ENCODE measurements around the gene HIGD1B. TPM values are rescaled to one million over a fixed set of nuclear protein-coding genes. Genes with fewer than 3 reads are reported as not detected.

HIGD1B gene
- total RNA-seq, 1 experiment from 2014 or later, result not detected

GRCh38 chr17:44837196-44837595 lies 10.5 kb upstream of the HIGD1B start:
- no peak for DNase-seq (ENCODE audit: low read depth)

GRCh38 chr17:44840274-44840673 lies 7.4 kb upstream of the HIGD1B start:
- DNase-seq (ENCODE audit: low read depth), result no peak

GRCh38 chr17:44840936-44841335 lies 6.7 kb upstream of the HIGD1B start:
- no peak for DNase-seq (ENCODE audit: low read depth)

- DNase-seq (ENCODE audit: low read depth), result no peak
Observed at GRCh38 chr17:44842748-44843147, 4.9 kb upstream of the HIGD1B start.

GRCh38 chr17:44844390-44844830 lies 3.3 kb upstream of the HIGD1B start:
- no peak for DNase-seq (ENCODE audit: low read depth)

- DNase-seq (ENCODE audit: low read depth), result no peak
Observed at GRCh38 chr17:44846206-44846605, 1.5 kb upstream of the HIGD1B start.

GRCh38 chr17:44848257-44848795 lies 643 bp downstream of the HIGD1B start:
- no peak for DNase-seq (ENCODE audit: low read depth)

GRCh38 chr17:44848961-44849489 lies 1.3 kb downstream of the HIGD1B start:
- DNase-seq (ENCODE audit: low read depth), result no peak

- no peak for DNase-seq (ENCODE audit: low read depth)
Observed at GRCh38 chr17:44850025-44850424, 2.3 kb downstream of the HIGD1B start.

- no peak for DNase-seq (ENCODE audit: low read depth)
Observed at GRCh38 chr17:44850612-44851011, 2.9 kb downstream of the HIGD1B start.

- DNase-seq (ENCODE audit: low read depth), result no peak
Observed at GRCh38 chr17:44854192-44854591, 6.5 kb downstream of the HIGD1B start.

- DNase-seq (ENCODE audit: low read depth), result no peak
Observed at GRCh38 chr17:44859701-44860100, 12.0 kb downstream of the HIGD1B start.

GRCh38 chr17:44862278-44862914 lies 14.7 kb downstream of the HIGD1B start:
- DNase-seq (ENCODE audit: low read depth), result no peak

GRCh38 chr17:44863061-44863918 lies 15.6 kb downstream of the HIGD1B start:
- no peak for DNase-seq (ENCODE audit: low read depth)

- DNase-seq (ENCODE audit: low read depth), result no peak
Observed at GRCh38 chr17:44864831-44865230, 17.1 kb downstream of the HIGD1B start.

- peak; percentile 65 for DNase-seq (ENCODE audit: low read depth)
Observed at GRCh38 chr17:44865231-44865660, 17.6 kb downstream of the HIGD1B start.

- no peak for DNase-seq (ENCODE audit: low read depth)
Observed at GRCh38 chr17:44865931-44866330, 18.2 kb downstream of the HIGD1B start.

GRCh38 chr17:44867841-44868240 lies 20.2 kb downstream of the HIGD1B start:
- no peak for DNase-seq (ENCODE audit: low read depth)

GRCh38 chr17:44871556-44871955 lies 23.9 kb downstream of the HIGD1B start:
- no peak for DNase-seq (ENCODE audit: low read depth)

- DNase-seq (ENCODE audit: low read depth), result peak; percentile 14
Observed at GRCh38 chr17:44872131-44872768, 24.6 kb downstream of the HIGD1B start.

GRCh38 chr17:44875761-44876160 lies 28.1 kb downstream of the HIGD1B start:
- DNase-seq (ENCODE audit: low read depth), result no peak

GRCh38 chr17:44877121-44877520 lies 29.4 kb downstream of the HIGD1B start:
- no peak for DNase-seq (ENCODE audit: low read depth)
